GM19043 (cell line): ENCODE measurements around the gene PHOSPHO1.

Experiments
- ATAC-seq: cut with Tn5 transposase; IDR thresholded peaks from one replicate; pipeline ENCODE4 v1.9.1; 2021; ENCODE audit warnings: low read depth; ENCODE audit not compliant: unreplicated experiment

PHOSPHO1 gene

GRCh38 chr17:49223168-49223516 is 7.4 kb downstream of the PHOSPHO1 start:
- no peak for ATAC-seq

GRCh38 chr17:49219987-49220386 is 10.6 kb downstream of the PHOSPHO1 start:
- ATAC-seq: no peak

GRCh38 chr17:49218941-49219913 is 11.4 kb downstream of the PHOSPHO1 start:
- no peak for ATAC-seq

DNA sequence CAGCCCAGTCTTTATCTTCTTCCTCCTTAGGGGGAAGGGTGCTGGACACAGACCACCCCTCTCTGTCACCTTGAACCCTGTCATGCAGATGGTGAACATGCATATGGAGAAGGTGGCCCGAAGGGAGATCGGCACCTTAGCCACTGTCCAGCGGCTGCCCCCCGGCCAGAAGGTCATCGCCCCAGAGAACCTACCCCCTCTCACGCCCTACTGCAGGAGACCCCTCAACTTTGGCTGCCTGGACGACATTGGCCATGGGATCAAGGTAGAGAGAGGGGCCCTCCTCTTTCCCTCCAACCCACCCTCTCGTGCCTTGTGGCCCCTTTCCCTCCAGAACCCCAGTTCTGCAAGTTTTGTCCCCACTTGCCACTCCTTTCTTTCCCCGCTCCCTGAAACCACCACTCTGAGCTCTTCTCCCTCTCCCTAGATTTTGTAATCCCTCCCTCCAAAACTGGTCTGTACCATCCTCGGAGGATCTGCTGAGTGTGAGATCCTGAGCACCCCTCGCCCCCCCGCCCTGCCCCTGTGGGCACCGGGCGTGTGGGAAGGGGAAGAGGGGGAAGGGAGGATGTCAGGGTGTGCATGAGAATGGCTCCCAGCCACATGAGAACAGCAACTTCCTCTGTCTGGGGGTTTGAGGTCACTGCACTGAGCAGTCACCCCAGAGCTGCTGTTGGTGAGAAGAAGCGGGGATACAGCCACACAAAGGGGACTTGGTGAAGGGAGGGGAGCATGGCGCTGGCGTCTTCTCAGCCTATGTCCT is 12.8 kb downstream of the PHOSPHO1 start:
- no peak for ATAC-seq

DNA sequence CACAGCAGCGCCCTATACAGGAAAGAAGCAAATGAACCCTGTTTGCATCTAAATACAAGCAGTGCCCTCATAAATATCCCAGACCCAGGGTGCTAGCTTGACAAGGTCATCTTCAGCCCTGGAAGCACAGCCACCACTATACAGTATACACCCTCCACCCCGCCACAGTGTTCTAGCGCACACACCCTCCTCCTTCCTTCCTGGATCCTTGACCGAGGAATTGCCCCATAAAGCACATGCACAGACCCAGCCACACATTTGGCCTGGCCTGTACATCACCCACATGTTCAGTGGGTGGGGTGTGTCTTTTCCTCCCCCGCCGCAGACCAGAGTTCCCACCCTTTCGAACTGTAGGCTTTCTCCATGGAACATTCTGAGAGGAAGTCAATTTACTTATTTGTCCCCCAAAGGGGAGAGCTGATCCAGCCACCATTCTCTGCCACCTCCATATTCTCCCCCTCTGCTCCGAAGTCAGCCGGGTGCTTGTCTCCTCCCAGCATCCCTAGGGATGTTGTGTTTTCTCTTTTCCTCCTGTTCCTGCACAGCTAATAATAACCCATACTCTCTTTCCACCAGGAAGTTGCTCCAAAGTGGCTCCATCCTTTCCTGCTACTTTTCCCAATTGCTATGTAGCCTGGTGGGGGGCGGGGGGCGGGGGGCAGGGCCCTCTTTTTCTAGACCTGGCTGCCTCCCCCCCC is 13.5 kb downstream of the PHOSPHO1 start:
- no peak for ATAC-seq

- no peak for ATAC-seq
Measured at GRCh38 chr17:49216482-49216881, 14.1 kb downstream of the PHOSPHO1 start.

DNA sequence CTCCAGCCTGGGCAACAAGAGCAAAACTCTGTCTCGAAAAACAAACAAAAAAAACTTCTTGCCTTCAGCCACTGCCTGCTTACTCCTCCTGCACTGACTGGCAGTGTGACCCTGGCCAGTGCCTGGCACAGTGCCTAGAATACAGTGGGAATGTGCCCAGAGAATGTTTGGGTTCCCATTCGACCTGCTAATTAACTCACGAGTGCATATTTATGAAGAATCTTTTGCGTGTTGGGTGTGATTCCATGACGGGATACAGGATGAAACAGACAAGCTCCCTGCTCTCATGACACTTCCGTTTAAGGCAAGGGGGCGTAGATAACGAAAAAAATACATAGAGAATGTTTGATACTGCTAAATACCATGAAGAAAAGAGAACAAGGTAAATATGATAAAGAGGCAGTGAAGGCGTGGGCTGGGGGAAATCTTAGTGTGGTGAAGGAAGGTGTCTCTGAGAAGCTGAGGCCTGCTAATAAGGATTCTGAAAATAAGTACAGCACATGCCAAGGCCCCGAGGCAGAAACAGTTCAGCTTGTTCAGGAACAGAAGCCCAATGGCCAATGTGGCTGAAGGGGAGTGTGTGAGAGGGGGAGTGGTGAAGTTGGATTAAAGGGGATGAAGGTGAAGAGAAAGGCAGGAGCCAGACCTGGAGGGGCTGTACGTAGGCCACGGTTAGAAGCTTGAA is 15.8 kb downstream of the PHOSPHO1 start:
- ATAC-seq: no peak

GRCh38 chr17:49213847-49214246 is 16.7 kb downstream of the PHOSPHO1 start:
- no peak for ATAC-seq

- ATAC-seq: no peak
Measured at GRCh38 chr17:49213399-49213798, 17.2 kb downstream of the PHOSPHO1 start.

DNA sequence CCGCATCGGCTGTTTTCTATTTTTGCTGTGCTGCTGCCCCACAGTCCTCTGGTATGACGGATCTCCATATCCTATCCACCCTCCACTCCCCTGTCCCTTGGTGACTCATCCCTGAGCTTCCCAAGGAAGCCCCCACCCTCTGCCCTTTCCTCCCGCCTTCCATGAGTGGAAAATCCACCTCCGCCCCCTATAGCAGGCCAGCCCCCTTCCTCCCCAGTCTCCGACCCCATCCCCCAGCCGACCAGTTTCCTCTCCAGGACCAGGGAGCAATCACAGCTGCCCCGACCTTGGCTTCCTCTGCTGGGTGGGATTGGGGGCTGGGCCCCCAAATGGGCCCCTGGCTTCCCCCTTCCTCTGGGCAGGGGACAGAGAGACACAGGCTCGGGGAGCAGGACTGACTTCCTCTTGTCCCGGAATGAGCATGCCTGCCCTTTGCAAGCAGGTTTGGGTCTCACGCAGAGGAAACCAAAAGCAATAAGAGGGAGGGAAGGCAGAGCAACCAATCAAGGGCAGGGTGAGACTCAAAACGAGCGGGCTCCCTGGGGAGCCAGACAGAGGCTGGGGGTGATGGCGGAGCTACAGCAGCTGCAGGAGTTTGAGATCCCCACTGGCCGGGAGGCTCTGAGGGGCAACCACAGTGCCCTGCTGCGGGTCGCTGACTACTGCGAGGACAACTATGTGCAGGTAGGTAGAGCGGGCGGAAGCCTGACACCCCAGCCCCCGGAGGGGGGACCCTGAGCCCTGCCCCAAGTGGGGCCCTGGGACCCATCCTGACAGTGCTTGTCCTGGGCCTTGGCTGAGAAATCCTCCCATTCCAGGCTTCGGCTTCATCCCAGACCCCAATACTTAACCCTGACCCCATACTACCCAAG is 20.2 kb downstream of the PHOSPHO1 start, which contains the start of the genes ABI3 and GNGT2:
TSS of gene ABI3 (plus strand) at position 550 of the 872 bp plus-strand sequence. CDS start at position 568, 18 bp downstream.
TSS of gene GNGT2 (minus strand) at position 417 of the 872 bp plus-strand sequence. CDS start 3,152 bp downstream, outside the sequence.
- ATAC-seq: no peak

DNA sequence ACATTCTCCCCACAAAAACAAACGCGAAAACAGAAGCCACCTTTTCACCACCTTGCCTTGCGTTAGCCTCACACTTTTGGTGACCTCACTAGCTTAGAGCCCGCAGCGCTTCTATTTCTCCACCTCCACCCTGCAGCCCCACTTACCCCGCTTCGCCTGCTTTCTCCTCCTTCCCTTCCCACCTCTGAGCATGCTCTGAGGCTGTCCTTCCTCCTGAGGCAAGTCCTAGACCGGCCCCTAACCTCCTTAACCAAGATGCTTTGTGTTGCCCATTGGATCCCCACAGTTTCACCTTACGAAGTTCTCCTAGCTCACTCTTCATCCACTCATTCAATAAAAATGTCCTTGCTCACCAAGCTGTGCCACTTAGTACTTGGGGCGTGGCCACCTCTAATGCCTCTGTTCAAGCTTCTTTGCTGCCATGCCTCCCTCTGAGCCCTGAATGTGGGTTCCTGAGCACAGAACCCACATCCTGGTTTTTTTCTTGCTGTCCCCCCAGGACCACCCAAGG is 21.5 kb downstream of the PHOSPHO1 start:
- ATAC-seq: no peak

DNA sequence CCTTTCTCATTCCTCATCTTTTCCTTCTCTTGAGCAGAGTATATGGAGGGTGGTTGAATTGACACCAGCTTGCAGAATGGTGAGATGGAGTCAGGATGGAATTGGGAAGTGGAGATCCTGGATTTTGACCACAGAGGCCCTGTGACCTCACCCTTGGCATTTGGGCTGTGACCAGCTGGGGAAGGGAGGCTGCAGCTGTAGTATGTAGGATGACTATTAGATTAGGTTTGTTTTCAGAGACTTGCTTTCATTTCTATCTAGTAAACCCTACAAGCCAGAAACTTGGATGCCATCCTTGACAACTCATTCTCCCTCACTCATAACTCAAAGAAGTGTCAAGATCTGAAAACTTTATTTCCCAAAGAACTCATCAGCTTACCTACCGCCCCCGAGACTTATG is 26.1 kb downstream of the PHOSPHO1 start:
- no peak for ATAC-seq

DNA sequence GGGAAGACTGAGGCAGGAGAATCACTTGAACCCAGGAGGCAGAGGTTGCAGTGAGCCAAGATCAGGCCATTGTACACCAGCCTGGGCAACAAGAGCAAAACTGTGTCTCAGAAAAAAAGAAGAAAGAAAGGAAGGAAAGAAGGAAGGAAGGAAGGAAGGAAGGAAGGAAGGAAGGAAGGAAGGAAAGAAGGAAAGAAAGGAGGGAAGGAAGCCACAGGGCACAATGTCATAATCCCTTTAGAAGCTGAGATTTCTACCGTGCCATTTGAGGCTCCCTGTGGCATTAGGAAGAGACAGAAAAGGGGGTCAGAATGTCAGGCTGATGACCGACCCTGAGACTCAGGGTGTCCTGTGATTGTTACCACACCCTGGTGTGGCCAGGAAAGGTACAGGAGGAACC is 26.8 kb downstream of the PHOSPHO1 start:
- ATAC-seq: no peak

GRCh38 chr17:49201481-49201927 is 29.1 kb downstream of the PHOSPHO1 start:
- no peak for ATAC-seq

- ATAC-seq: no peak
Measured at GRCh38 chr17:49200423-49201083, 30.0 kb downstream of the PHOSPHO1 start.

DNA sequence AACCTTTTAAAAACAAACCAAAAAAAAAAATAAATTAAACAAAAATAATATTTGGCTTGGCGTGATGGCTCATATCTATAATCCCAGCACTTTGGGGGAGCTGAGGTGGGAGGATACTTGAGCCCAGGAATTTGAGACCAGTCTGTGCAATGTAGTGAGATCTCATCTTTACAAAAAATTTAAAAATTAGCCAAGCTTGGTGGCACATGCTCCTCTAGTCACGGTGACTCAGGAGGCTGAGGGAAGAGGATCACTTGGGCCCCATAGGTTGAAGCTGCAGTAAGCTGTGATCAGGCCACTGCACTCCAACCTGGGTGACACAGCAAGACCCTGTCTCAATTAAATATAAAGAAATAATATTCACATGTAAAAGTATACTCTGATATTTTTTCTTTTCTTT is 32.4 kb downstream of the PHOSPHO1 start:
- ATAC-seq: no peak

- ATAC-seq: no peak
Measured at GRCh38 chr17:49197346-49197998, 33.1 kb downstream of the PHOSPHO1 start.

DNA sequence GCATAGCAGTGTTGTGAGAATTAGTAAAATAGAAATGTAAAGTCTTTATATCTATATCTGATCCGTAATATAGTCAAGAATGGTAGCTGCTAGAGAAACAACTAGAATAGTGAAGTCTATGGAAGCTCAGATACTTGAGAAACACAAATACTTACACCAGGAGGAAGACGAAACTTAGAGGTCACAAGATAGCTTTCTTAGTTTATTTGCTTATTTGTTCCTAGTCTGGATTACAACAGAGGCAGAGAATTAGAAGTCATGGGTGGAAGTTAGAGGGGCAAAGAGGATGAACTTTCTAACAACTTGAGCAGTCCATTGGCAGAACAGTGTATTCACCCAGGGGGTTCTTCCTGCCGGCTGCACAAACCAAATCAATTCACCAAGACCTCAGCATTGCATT is 34.1 kb downstream of the PHOSPHO1 start:
- no peak for ATAC-seq
